H1 (cell line): Measurements from ENCODE around the gene ROBO2. TPM values are rescaled to one million over a fixed set of nuclear protein-coding genes. Genes with fewer than 3 reads are reported as not detected.

Source experiments
- CBX5 ChIP-seq: fragments of 300-800, 300-1000 bp; sonication (generic); IDR thresholded peaks from 2 replicates; pipeline ENCODE4 v1.7.1; 2016; ENCODE audit warnings: antibody characterized with exemption, low read length, low read depth
- EGR1 ChIP-seq: IDR thresholded peaks from 2 replicates; pipeline ENCODE4 v1.6.1; 2011; ENCODE audit warnings: low read depth, low read length, borderline replicate concordance
- KDM5A ChIP-seq: fragments of 200-600 bp; IDR thresholded peaks from 2 replicates; pipeline ENCODE4 v1.7.1; 2012; ENCODE audit warnings: mild to moderate bottlenecking, low read length, inconsistent platforms, mixed read lengths
- MAFK ChIP-seq: IDR thresholded peaks from 2 replicates; pipeline ENCODE4 v1.6.1; 2012; ENCODE audit warnings: low read depth, mild to moderate bottlenecking, improper control_type of control experiment, low read length
- RFX5 ChIP-seq: IDR thresholded peaks from 2 replicates; pipeline ENCODE4 v1.6.1; 2011; ENCODE audit warnings: low read depth, low read length, improper control_type of control experiment, borderline replicate concordance
- SP2 ChIP-seq: IDR thresholded peaks from 2 replicates; pipeline ENCODE4 v1.6.1; 2012; ENCODE audit warnings: mild to moderate bottlenecking, low read length, inconsistent platforms
- SRF ChIP-seq: IDR thresholded peaks from 2 replicates; pipeline ENCODE4 v1.6.1; 2011; ENCODE audit warnings: mild to moderate bottlenecking, low read depth, low read length, moderate library complexity
- polyA plus RNA-seq, 7 experiments: library from polyadenylated mRNA; depleted of rRNA in 3 of 7; stranded (reverse) in 5 of 7; unstranded in 2 of 7; fragments of >200 nt in 5 of 7; fragments of 200-250 nt in 2 of 7; gene quantifications; 1 replicate in 5 of 7; 2 replicates in 1 of 7; 4 replicates in 1 of 7; pipeline versions ENCODE4 v1.2.1 to v1.2.3, GENCODE V29; 2011 to 2013; ENCODE audit warnings: missing spikeins in 2 of 7, mixed read lengths in 2 of 7
- total RNA-seq: library from RNA; stranded (reverse); fragmentation: NEBNext Ultra II Directional; extraction: Animal tissue kit (Norgen Biotek cat#: 25700); gene quantifications from 2 replicates; pipeline ENCODE4 v1.2.1, GENCODE V29; 2021
- TF ChIP-seq, protein P1 (sequence below), 3 experiments: IDR thresholded peaks; 1 replicate in 2 of 3; 2 replicates in 1 of 3; pipeline versions ENCODE4 v1.5.1 to v1.6.1; 2011; ENCODE audit warnings: low read length in 3 of 3, mild to moderate bottlenecking in 3 of 3, inconsistent platforms in 2 of 3, low read depth in 1 of 3, moderate library complexity in 1 of 3; ENCODE audit not compliant: insufficient read depth in 1 of 3; ENCODE audit errors: control extremely low read depth in 1 of 3

ROBO2 gene
- total and polyA plus RNA-seq, 2 of the 8 experiments (the other 6 are each of a cell fraction or from before 2014, with no cell fraction given): 1.5 to 2.9 TPM

DNA sequence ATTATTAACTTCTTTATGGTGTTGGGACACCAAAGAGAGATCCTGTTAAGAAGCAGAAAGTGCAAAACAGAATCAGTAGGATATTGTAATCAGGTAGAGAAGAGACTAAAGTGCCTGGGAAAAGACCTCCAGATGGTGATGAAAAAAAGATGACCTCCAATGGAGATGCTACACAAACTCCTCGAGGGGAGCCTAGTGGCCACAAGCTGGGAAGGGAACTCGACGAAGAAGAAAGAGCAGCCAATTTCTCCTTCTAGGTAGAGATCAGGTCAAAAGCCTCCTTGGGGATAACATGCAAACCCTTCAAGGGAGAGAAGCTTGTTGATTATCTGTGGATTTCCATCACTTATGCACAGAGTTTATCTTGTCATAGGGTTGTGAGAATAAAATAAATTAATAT is 647.6 kb downstream of the ROBO2 start (continued):
- TF ChIP-seq, protein P1, sequence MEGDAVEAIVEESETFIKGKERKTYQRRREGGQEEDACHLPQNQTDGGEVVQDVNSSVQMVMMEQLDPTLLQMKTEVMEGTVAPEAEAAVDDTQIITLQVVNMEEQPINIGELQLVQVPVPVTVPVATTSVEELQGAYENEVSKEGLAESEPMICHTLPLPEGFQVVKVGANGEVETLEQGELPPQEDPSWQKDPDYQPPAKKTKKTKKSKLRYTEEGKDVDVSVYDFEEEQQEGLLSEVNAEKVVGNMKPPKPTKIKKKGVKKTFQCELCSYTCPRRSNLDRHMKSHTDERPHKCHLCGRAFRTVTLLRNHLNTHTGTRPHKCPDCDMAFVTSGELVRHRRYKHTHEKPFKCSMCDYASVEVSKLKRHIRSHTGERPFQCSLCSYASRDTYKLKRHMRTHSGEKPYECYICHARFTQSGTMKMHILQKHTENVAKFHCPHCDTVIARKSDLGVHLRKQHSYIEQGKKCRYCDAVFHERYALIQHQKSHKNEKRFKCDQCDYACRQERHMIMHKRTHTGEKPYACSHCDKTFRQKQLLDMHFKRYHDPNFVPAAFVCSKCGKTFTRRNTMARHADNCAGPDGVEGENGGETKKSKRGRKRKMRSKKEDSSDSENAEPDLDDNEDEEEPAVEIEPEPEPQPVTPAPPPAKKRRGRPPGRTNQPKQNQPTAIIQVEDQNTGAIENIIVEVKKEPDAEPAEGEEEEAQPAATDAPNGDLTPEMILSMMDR (IDR thresholded peaks at IDR 0.05; ENCODE audit: control extremely low read depth in 1 of 3, insufficient read depth in 1 of 3, low read depth in 1 of 3, low read length in 3 of 3): no peak
- TF ChIP-seq SRF: no peak
- TF ChIP-seq RFX5: no peak
- no peak for TF ChIP-seq SP2
- no peak for TF ChIP-seq MAFK
- TF ChIP-seq CBX5: no peak
- no peak for TF ChIP-seq EGR1
- TF ChIP-seq KDM5A: no peak
